GM11168 (cell line): ENCODE results near the gene MAP3K7.

Experiments
- in situ Hi-C: fragments of 300-500 bp; cut with MboI; formaldehyde crosslinking; loops from one replicate; pipeline ENCODE4 v1.12.0; 2022; ENCODE audit warnings: low sequenced_read_pairs; ENCODE audit not compliant: unreplicated experiment

The MAP3K7 gene

GRCh38 chr6:90465686-90466085, 121.2 kb downstream of the MAP3K7 start:
- in situ Hi-C loops = no loop called here

GRCh38 chr6:90464507-90464906, 122.4 kb downstream of the MAP3K7 start:
- in situ Hi-C loops = no loop called here

GRCh38 chr6:90463874-90464273, 123.0 kb downstream of the MAP3K7 start:
- in situ Hi-C loops = no loop called here
